ENCODE measurements around the gene NFS1.

Gene NFS1

GRCh38 chr20:35638751-35639150, 60.4 kb downstream of the NFS1 start:
- DNase-seq (ENCODE audit: low spot score) = no peak

- DNase-seq (ENCODE audit: low spot score) = no peak
These were observed 61.9 kb downstream of the NFS1 start for GRCh38 chr20:35637276-35637675.

GRCh38 chr20:35636095-35636494, 63.1 kb downstream of the NFS1 start:
- no peak for DNase-seq (ENCODE audit: low spot score)

GRCh38 chr20:35635652-35636051, 63.5 kb downstream of the NFS1 start:
- no peak for DNase-seq (ENCODE audit: low spot score)

GRCh38 chr20:35632539-35633115, 66.5 kb downstream of the NFS1 start:
- no peak for DNase-seq (ENCODE audit: low spot score)

- DNase-seq (ENCODE audit: low spot score) = no peak
These were observed 68.5 kb downstream of the NFS1 start for GRCh38 chr20:35630636-35631035.

- DNase-seq (ENCODE audit: low spot score) = no peak
These were observed 69.6 kb downstream of the NFS1 start for GRCh38 chr20:35629427-35630145.

- DNase-seq (ENCODE audit: low spot score) = no peak
These were observed 72.0 kb downstream of the NFS1 start for GRCh38 chr20:35627121-35627520.

GRCh38 chr20:35626386-35627001, 72.7 kb downstream of the NFS1 start:
- DNase-seq (ENCODE audit: low spot score) = no peak

- DNase-seq (ENCODE audit: low spot score) = no peak
These were observed 73.4 kb downstream of the NFS1 start for GRCh38 chr20:35625584-35626385.

- DNase-seq (ENCODE audit: low spot score) = no peak
These were observed 77.6 kb downstream of the NFS1 start for GRCh38 chr20:35621560-35621946.

- no peak for DNase-seq (ENCODE audit: low spot score)
These were observed 78.2 kb downstream of the NFS1 start for GRCh38 chr20:35620818-35621559.

GRCh38 chr20:35619196-35620095, 79.7 kb downstream of the NFS1 start:
- peak; percentile 94 for DNase-seq (ENCODE audit: low spot score)

GRCh38 chr20:35618263-35619131, 80.7 kb downstream of the NFS1 start:
- peak; percentile 45 for DNase-seq (ENCODE audit: low spot score)
